B cell (primary cell): ENCODE results near the gene LRIF1. TPM values are rescaled to one million over a fixed set of nuclear protein-coding genes. Genes with fewer than 3 reads are reported as not detected.

ENCODE experiments used
- ATAC-seq: fragments of 200-7000 bp; cut with Tn5 transposase; one replicate; pipeline ENCODE4 v1.10.0; 2021; ENCODE audit warnings: low read depth, mild to moderate bottlenecking, moderate number of reproducible peaks, moderate library complexity
- CTCF ChIA-PET: fragments of 350-600 bp; sonication (Branson Sonifier 250); formaldehyde crosslinking; loops from one replicate; lab custom pipeline; 2021; ENCODE audit warnings: antibody characterized with exemption, inconsistent platforms; lab: Charles Lee
- POLR2A ChIA-PET: fragments of 350-600 bp; sonication (Branson Sonifier 250); formaldehyde crosslinking; loops from one replicate; lab custom pipeline; 2021; ENCODE audit warnings: antibody characterized with exemption; lab: Charles Lee
- DNase-seq: peaks from one replicate; pipeline ENCODE4 v3.0.0; 2013
- H2AFZ ChIP-seq: 2 replicates; pipeline ENCODE4 v1.6.1; 2012; ENCODE audit warnings: mild to moderate bottlenecking, low read depth, low read length; ENCODE audit not compliant: insufficient read depth, poor library complexity, severe bottlenecking
- H3K27ac ChIP-seq, 2 donors: 1 replicate in 1 of 2; 2 replicates in 1 of 2; pipeline ENCODE4 v1.5.1; 2012 to 2013; ENCODE audit warnings: low read length in 2 of 2, mild to moderate bottlenecking in 2 of 2, moderate library complexity in 1 of 2
- H3K27me3 ChIP-seq, 4 experiments: fragments of 200-600 bp in 1 of 4; sonication (generic) in 1 of 4; replicated peaks in 1 of 4; 1 replicate in 2 of 4; 2 replicates in 2 of 4; pipeline versions ENCODE4 v1.6.1 to v1.7.0; 2013 to 2016; ENCODE audit warnings: low read length in 3 of 4, mild to moderate bottlenecking in 2 of 4, mixed read lengths in 1 of 4, moderate library complexity in 1 of 4; ENCODE audit not compliant: insufficient read depth in 4 of 4, control insufficient read depth in 3 of 4; ENCODE audit errors: control extremely low read depth in 1 of 4
- H3K36me3 ChIP-seq, 2 experiments: replicated peaks in 1 of 2; 1 replicate in 1 of 2; 2 replicates in 1 of 2; pipeline versions ENCODE4 v1.6.1 to v1.7.1; 2013; ENCODE audit warnings: low read length in 1 of 2; ENCODE audit not compliant: insufficient read depth in 2 of 2, control insufficient read depth in 1 of 2; ENCODE audit errors: control extremely low read depth in 1 of 2, extremely low read depth in 1 of 2
- H3K4me1 ChIP-seq, 2 donors: fragments of 200-600 bp in 1 of 2; sonication (generic) in 1 of 2; 1 replicate in 1 of 2; 2 replicates in 1 of 2; pipeline versions ENCODE4 v1.5.1 to v1.6.1; 2013 to 2017; ENCODE audit warnings: low read length in 2 of 2; ENCODE audit not compliant: control insufficient read depth in 2 of 2, insufficient read depth in 2 of 2
- H3K4me2 ChIP-seq: replicated peaks from 2 replicates; pipeline ENCODE3; 2012; ENCODE audit warnings: mild to moderate bottlenecking, low read depth, low read length; ENCODE audit not compliant: poor library complexity, severe bottlenecking
- H3K4me3 ChIP-seq, 5 experiments: fragments of 200-600 bp in 1 of 5; sonication (generic) in 1 of 5; 1 replicate in 3 of 5; 2 replicates in 2 of 5; pipeline versions ENCODE4 v1.5.1 to v1.7.0; 2011 to 2016; ENCODE audit warnings: low read length in 4 of 5, mild to moderate bottlenecking in 4 of 5, low read depth in 2 of 5, control low read depth in 1 of 5, moderate library complexity in 1 of 5; ENCODE audit not compliant: insufficient read depth in 1 of 5; ENCODE audit errors: control extremely low read depth in 1 of 5, extremely low read depth in 1 of 5
- H3K79me2 ChIP-seq: fragments of 200-600 bp; sonication (generic); one replicate; pipeline ENCODE4 v1.6.0; 2016; ENCODE audit warnings: low read length; ENCODE audit not compliant: control insufficient read depth, insufficient read depth
- H3K9ac ChIP-seq: fragments of 200-600 bp; sonication (generic); 2 replicates; pipeline ENCODE4 v1.6.1; 2017; ENCODE audit warnings: mild to moderate bottlenecking, low read length, moderate library complexity
- H3K9me3 ChIP-seq, 3 donors: one replicate each; pipeline versions ENCODE4 v1.6.1 to v1.7.1; 2013; ENCODE audit warnings: low read length in 2 of 3; ENCODE audit not compliant: control insufficient read depth in 2 of 3, insufficient read depth in 1 of 3; ENCODE audit errors: control extremely low read depth in 1 of 3
- H4K20me1 ChIP-seq: 2 replicates; pipeline ENCODE4 v1.6.0; 2012; ENCODE audit warnings: mild to moderate bottlenecking, low read length; ENCODE audit not compliant: insufficient read depth, control insufficient read depth, poor library complexity, severe bottlenecking
- H3K27ac Mint-ChIP-seq: one replicate; pipeline ENCODE4 v1.8.0; 2021; ENCODE audit warnings: mixed read lengths
- H3K27me3 Mint-ChIP-seq: one replicate; pipeline ENCODE4 v1.8.0; 2021; ENCODE audit warnings: mixed read lengths
- H3K4me1 Mint-ChIP-seq: one replicate; pipeline ENCODE4 v1.8.0; 2021; ENCODE audit warnings: mixed read lengths
- H3K4me3 Mint-ChIP-seq: one replicate; pipeline ENCODE4 v1.8.0; 2021; ENCODE audit warnings: mixed read lengths
- H3K9me3 Mint-ChIP-seq: one replicate; pipeline ENCODE4 v1.8.0; 2022; ENCODE audit warnings: mixed read lengths; ENCODE audit not compliant: insufficient read depth
- EZH2 ChIP-seq: IDR thresholded peaks from 2 replicates; pipeline ENCODE4 v1.6.1; 2012; ENCODE audit warnings: borderline replicate concordance, low read depth, mild to moderate bottlenecking, moderate library complexity, low read length; ENCODE audit not compliant: insufficient read depth, poor library complexity, severe bottlenecking
- WGBS: methylation state at CpG from one replicate; pipeline ENCODE4 v1.1.5; 2013; ENCODE audit warnings: missing lambda C conversion rate; ENCODE audit not compliant: insufficient coverage; 5-methylcytosine and 5-hydroxymethylcytosine counted together
- intact Hi-C: fragments of 100-400 bp; cut with micrococcal nuclease; formaldehyde crosslinking; loops from one replicate; pipeline ENCODE4 v1.10.0; 2022
- polyA plus RNA-seq: library from polyadenylated mRNA; depleted of rRNA; stranded (reverse); fragments of >200 nt; gene quantifications from 2 replicates; pipeline ENCODE4 v1.2.3, GENCODE V29; 2012
- total RNA-seq, 2 donors: library from RNA; stranded (reverse); fragments of 120-200 nt in 1 of 2; gene quantifications; 1 replicate in 1 of 2; 2 replicates in 1 of 2; pipeline versions ENCODE4 v1.2.3 to v1.2.4, GENCODE V29; 2013 to 2022
- TF ChIP-seq, protein P1 (sequence below): fragments of 200-600 bp; IDR thresholded peaks from one replicate; pipeline ENCODE4 v1.8.0; 2022; ENCODE audit warnings: antibody characterized with exemption, mild to moderate bottlenecking

LRIF1 gene
- total and polyA plus RNA-seq, 2 donors (not counting 1 experiment from before 2014, with no cell fraction given), result 5.3 to 26.5 TPM

DNA sequence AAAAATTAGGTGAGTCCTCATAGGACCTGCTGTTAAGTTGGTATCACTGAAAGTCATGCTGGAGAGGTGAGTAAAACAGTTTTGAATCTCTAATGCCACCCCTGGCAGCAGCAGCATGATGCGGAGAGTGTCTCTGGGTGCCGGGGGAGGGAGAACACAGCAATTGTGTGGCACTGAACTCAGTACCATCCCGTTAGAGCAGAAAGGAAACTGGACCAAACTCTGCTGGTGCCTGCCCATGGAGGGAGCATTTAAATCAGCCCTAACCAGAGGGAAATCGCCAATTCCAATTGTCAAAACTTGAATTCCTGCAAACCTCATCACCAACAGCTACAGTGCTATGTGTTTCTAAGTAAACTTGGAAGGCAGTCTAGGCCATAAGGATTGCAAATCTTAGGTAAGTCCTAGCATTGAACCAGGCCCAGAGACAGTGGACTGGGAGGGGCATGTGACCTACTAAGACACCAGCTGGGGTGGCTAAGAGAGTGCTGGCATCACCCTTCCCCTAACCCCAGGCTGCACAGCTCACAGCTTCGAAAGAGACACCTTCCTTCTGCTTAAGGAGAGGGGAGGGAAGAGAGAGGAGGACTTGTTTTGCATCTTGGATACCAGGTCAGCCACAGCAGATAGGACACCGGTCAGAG lies 60.8 kb downstream of the LRIF1 start:
- H3K79me2 ChIP-seq, result no peaks in the 10 kb centered on the region
- peaks cover 12% of the 10 kb centered on the region for H4K20me1 ChIP-seq
- no peak overlapping the region for H3K4me2 ChIP-seq
- WGBS, result 88% methylated on average over 4 of the region's 6 CpGs
- H3K9me3 ChIP-seq, result peaks cover 0 to 5% (median 0%) of the 10 kb centered on the region in 3 donors
- H3K4me1 Mint-ChIP-seq, result peaks cover 48% of the 10 kb centered on the region
- peak overlapping the region; percentile 54 for H3K27ac Mint-ChIP-seq
- intact Hi-C loops, result no loop called here
- H3K27ac ChIP-seq, result peak overlapping the region in 1 of 2 donors; percentile 76
- H3K4me1 ChIP-seq, result peaks cover 0 to 4% of the 10 kb centered on the region in 2 donors
- peaks cover 5 to 32% of the 10 kb centered on the region in 2 experiments for H3K36me3 ChIP-seq
- H2AFZ ChIP-seq, result no peak overlapping the region
- H3K9ac ChIP-seq, result no peak overlapping the region
- no peaks in the 10 kb centered on the region for H3K27me3 ChIP-seq
- peak; percentile 11 for ATAC-seq
- peaks cover 4% of the 10 kb centered on the region for H3K9me3 Mint-ChIP-seq
- no peak for DNase-seq
- no peak overlapping the region for H3K4me3 Mint-ChIP-seq
- ChIA-PET POLR2A (no interaction called here), CTCF (no interaction called here)
- no peaks in the 10 kb centered on the region for H3K27me3 Mint-ChIP-seq
- no peak for TF ChIP-seq EZH2
- TF ChIP-seq, protein P1, sequence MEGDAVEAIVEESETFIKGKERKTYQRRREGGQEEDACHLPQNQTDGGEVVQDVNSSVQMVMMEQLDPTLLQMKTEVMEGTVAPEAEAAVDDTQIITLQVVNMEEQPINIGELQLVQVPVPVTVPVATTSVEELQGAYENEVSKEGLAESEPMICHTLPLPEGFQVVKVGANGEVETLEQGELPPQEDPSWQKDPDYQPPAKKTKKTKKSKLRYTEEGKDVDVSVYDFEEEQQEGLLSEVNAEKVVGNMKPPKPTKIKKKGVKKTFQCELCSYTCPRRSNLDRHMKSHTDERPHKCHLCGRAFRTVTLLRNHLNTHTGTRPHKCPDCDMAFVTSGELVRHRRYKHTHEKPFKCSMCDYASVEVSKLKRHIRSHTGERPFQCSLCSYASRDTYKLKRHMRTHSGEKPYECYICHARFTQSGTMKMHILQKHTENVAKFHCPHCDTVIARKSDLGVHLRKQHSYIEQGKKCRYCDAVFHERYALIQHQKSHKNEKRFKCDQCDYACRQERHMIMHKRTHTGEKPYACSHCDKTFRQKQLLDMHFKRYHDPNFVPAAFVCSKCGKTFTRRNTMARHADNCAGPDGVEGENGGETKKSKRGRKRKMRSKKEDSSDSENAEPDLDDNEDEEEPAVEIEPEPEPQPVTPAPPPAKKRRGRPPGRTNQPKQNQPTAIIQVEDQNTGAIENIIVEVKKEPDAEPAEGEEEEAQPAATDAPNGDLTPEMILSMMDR, result no peak
- H3K4me3 ChIP-seq, result no peak overlapping the region

DNA sequence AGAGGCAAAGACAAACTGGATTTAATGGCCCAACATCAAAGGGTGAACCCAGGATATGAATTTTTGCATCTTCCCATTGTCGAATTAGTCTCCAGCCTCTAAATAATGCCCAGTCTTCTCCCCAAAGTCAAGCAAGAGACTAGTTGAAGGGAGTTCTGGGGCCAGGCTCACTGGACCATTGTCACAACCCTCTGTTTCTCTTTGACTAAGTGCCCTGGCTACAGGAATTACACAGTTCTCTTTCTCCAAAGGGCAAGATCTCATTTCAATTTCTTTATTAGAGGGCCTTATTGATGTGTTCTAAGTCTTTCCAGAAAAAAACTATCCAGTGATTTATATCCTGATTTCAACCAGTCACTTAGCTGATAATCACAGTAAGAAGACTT lies 64.3 kb downstream of the LRIF1 start:
- no peaks in the 10 kb centered on the region for H3K27me3 Mint-ChIP-seq

More for the DNA sequence above, 64.3 kb downstream of the LRIF1 start:
- POLR2A ChIA-PET, result no interaction called here
- Histone ChIP-seq H3K27ac (peak overlapping the region in 1 of 2 donors; percentile 66), H4K20me1 (peaks cover 38% of the 10 kb centered on the region), H3K9me3 (no peaks in the 10 kb centered on the region), H2AFZ (no peak overlapping the region), H3K9ac (no peak overlapping the region), H3K79me2 (peaks cover 15% of the 10 kb centered on the region), H3K36me3 (peaks cover 9 to 67% of the 10 kb centered on the region in 2 experiments), H3K4me1 (peaks cover 12 to 13% of the 10 kb centered on the region in 2 donors), H3K4me2 (no peak overlapping the region), H3K4me3 (no peak overlapping the region), H3K27me3 (no peaks in the 10 kb centered on the region)
- intact Hi-C loops, result no loop called here
- H3K4me1 Mint-ChIP-seq, result peaks cover 62% of the 10 kb centered on the region
- TF ChIP-seq, protein P1, result no peak
- TF ChIP-seq EZH2, result no peak
- CTCF ChIA-PET, result no interaction called here
- WGBS, result 100% methylated on average over 1 of the region's 1 CpG
- DNase-seq (no peak), ATAC-seq (no peak)
- peak overlapping the region; percentile 78 for H3K27ac Mint-ChIP-seq
- H3K4me3 Mint-ChIP-seq, result no peak overlapping the region
- no peaks in the 10 kb centered on the region for H3K9me3 Mint-ChIP-seq
